GM06990 (cell line): ENCODE measurements around the gene GNB1.
"Not testable (repeated sequence)": the region's sequence is repeated elsewhere in the genome, so short reads cannot be mapped to it uniquely, and the experiment has no call there.

Experiments used
- DNase-seq: peaks from one replicate; pipeline ENCODE4 v3.0.0-alpha.2; 2011; ENCODE audit not compliant: insufficient read length; ENCODE audit errors: extremely low read depth
- H3K27me3 ChIP-seq: replicated peaks from 2 replicates; pipeline ENCODE4 v1.6.0; 2011; ENCODE audit warnings: low read length; ENCODE audit not compliant: control insufficient read depth, insufficient read depth
- H3K36me3 ChIP-seq: 2 replicates; pipeline ENCODE4 v1.5.1; 2011; ENCODE audit warnings: low read length; ENCODE audit not compliant: control insufficient read depth, insufficient read depth
- H3K4me3 ChIP-seq: replicated peaks from 2 replicates; pipeline ENCODE4 v1.5.1; 2011; ENCODE audit warnings: low read depth, mild to moderate bottlenecking, control low read depth, low read length
- TF ChIP-seq, protein P1 (sequence below): IDR thresholded peaks from 2 replicates; pipeline ENCODE4 v1.5.1; 2011; ENCODE audit warnings: low read length, control low read depth, mild to moderate bottlenecking, inconsistent platforms; ENCODE audit not compliant: insufficient read depth, poor library complexity, severe bottlenecking

Gene GNB1

DNA sequence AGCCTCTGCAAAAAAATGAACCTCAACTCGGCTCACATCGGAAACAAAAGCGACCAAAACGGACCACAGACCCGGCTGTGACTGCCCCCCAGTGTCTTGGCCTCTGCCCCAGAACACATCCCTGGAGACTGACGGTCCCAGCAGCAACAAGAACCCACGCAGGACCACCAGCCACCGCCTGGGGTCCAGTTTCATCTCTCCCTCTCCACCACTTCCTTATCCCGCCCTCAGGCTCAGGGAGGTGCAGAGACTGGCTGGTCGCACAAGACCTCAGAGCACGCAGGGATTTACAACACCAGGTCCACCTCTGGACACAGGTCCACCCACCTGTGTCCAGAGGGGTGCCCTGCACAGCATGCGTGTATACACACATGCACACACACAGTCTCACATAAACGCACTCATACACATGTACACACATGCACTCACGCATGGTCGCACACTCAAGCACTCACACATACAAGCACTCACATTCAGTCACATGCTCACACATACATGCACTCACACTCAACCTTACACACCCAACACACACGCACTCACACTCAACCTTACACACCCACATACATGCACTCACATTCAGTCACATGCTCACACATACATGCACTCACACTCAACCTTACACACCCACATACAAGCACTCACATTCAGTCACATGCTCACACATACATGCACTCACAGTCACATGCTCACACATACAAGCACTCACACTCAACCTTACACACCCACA lies 46.8 kb upstream of the GNB1 start:
- TF ChIP-seq, protein P1, sequence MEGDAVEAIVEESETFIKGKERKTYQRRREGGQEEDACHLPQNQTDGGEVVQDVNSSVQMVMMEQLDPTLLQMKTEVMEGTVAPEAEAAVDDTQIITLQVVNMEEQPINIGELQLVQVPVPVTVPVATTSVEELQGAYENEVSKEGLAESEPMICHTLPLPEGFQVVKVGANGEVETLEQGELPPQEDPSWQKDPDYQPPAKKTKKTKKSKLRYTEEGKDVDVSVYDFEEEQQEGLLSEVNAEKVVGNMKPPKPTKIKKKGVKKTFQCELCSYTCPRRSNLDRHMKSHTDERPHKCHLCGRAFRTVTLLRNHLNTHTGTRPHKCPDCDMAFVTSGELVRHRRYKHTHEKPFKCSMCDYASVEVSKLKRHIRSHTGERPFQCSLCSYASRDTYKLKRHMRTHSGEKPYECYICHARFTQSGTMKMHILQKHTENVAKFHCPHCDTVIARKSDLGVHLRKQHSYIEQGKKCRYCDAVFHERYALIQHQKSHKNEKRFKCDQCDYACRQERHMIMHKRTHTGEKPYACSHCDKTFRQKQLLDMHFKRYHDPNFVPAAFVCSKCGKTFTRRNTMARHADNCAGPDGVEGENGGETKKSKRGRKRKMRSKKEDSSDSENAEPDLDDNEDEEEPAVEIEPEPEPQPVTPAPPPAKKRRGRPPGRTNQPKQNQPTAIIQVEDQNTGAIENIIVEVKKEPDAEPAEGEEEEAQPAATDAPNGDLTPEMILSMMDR, result no peak
- H3K27me3 ChIP-seq, result no peaks in the 10 kb centered on the region

DNA sequence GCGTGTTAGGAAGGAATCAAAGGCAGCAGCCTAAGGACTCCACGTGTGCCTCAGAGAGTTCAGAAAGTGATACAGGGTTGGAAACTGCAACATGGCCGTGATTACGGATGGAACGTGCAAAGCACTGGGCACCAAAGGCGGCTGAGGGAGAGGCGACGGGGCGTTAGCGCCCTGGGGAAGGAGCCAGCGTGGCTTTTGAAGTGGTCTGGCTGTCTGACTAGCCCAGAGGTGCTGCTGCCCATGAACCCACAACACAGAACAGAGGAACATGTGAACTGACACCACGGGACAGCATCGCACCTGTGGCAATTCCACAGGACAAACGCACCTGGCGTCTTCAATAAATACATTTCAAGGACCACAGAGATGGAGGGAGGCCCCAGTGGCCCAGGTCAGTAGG lies 46.2 kb upstream of the GNB1 start:
- Histone ChIP-seq H3K36me3 (no peaks in the 10 kb centered on the region), H3K27me3 (no peaks in the 10 kb centered on the region), H3K4me3 (no peak overlapping the region)
- TF ChIP-seq, protein P1, result no peak
- no peak for DNase-seq

More for the DNA sequence above, 46.8 kb upstream of the GNB1 start:
- Histone ChIP-seq H3K4me3 (no peak overlapping the region), H3K36me3 (no peaks in the 10 kb centered on the region)
- DNase-seq, result no peak

DNA sequence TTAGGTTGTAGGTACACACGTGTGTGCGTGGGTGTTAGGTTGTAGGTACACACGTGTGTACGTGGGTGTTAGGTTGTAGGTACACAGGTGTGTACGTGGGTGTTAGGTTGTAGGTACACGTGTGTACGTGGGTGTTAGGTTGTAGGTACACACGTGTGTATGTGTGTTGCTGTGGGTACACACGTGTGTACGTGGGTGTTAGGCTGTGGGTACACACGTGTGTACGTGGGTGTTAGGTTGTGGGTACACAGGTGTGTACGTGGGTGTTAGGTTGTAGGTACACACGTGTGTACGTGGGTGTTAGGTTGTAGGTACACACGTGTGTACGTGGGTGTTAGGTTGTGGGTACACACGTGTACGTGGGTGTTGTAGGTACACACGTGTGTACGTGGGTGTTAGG lies 44.0 kb upstream of the GNB1 start:
- H3K27me3 ChIP-seq, H3K36me3 ChIP-seq, DNase-seq, H3K4me3 ChIP-seq: not testable (repeated sequence)

DNA sequence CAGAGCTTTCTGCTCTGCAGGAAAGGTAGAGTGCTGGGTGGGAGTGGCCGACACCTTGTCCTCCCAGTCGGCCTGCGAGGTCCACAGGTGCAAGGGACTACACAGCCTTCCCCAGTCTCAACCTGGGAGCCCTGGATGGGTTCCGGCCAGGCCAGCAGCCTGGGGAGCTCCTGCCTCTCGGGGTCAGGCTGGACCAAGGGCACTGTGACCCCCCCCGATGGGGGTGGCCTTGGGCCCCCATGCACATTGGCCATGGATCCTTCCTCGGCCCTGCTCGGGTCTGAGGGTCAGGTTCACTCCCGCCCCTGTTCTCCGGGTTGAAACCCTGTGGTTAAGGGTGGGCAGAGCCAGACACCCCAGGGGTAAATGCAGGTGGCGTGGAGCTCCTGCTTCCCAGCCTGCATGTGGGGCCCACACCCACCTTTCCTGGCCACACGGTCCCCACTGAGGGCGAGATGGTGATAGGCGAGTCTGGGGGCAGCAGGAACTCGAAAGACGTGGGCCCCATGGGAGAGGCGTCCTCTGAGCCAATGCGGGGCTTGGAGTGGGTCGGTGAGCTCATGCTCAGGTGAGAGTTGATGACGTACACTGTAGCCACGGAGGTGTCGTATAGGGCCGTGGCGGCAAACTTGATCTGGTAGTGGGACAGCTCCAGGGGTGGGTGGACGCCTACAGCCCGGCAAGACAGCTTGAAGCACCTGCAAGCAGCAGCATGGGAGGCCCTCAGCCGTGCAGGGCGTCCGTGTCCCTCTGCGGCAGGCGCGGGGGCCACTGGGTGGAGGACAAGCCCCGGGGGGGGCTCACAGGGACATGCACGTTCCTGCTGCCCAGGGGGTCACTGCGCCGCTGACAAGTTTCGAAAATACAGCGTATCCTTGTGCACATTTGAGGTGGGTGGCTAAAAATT lies 39.0 kb upstream of the GNB1 start:
- no peak for DNase-seq
- H3K27me3 ChIP-seq, result no peaks in the 10 kb centered on the region
- TF ChIP-seq, protein P1, result no peak

DNA sequence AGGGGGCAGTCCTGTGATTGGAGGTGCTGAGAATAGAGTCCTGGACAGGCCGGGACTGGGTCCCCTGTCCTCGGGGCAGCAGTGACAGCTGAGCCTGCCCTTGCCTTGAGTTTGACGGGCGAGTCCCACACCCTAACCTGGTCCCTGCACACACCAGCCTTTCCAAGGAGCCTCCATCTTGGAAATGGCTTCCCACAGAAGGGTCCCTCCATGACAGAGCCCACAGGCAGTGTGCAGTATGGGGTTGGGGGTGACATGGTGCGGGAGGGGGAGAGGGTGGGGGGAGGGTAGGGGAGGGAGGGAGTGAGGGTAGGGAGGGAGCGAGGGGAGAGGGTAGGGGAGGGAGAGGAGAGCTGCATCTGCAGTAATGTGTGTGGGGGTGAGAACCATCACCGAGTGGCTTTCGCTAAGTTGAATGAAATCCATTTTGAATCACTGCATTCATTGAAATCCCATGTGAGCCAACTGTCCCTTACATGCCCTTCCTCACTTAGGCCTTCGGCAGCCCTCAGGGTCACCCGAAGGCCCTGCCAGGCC lies 38.3 kb upstream of the GNB1 start:
- Histone ChIP-seq H3K27me3 (no peaks in the 10 kb centered on the region), H3K4me3 (no peak overlapping the region), H3K36me3 (no peaks in the 10 kb centered on the region)
- TF ChIP-seq, protein P1, result no peak
- DNase-seq, result no peak

More for the DNA sequence above, 39.0 kb upstream of the GNB1 start:
- Histone ChIP-seq H3K36me3 (no peaks in the 10 kb centered on the region), H3K4me3 (no peak overlapping the region)
